Sigmoid colon (tissue), 7 donors: ENCODE measurements around the gene PSMB7. TPM values are rescaled to one million over a fixed set of nuclear protein-coding genes. Genes with fewer than 3 reads are reported as not detected.

Experiments
- DNase-seq: peaks from one replicate; pipeline ENCODE4 v3.0.0-alpha.2; 2019
- H3K27ac ChIP-seq, 4 donors: fragments of 200-600 bp; sonication (generic); one replicate each; pipeline ENCODE4 v1.5.1; 2016 to 2019; ENCODE audit warnings: mild to moderate bottlenecking in 1 of 4
- H3K27me3 ChIP-seq, 3 donors: fragments of 200-600 bp; sonication (generic); one replicate each; pipeline ENCODE4 v1.5.1; 2019; ENCODE audit warnings: mild to moderate bottlenecking in 1 of 3
- H3K36me3 ChIP-seq, 4 donors: fragments of 200-600 bp; sonication (generic); one replicate each; pipeline ENCODE4 v1.5.1; 2016 to 2019
- H3K4me1 ChIP-seq, 4 donors: fragments of 200-600 bp; sonication (generic); one replicate each; pipeline ENCODE4 v1.5.1; 2017 to 2019
- H3K4me3 ChIP-seq, 4 donors: fragments of 200-600 bp; sonication (generic); one replicate each; pipeline ENCODE4 v1.5.1; 2017 to 2019; ENCODE audit warnings: mild to moderate bottlenecking in 2 of 4, moderate library complexity in 1 of 4
- H3K9me3 ChIP-seq, 4 donors: fragments of 200-600 bp in 3 of 4; sonication (generic) in 3 of 4; one replicate each; pipeline versions ENCODE4 v1.5.1 to v1.6.1; 2013 to 2019
- EP300 ChIP-seq, 4 donors: sonication (generic); formaldehyde crosslinking; IDR thresholded peaks; one replicate each; pipeline ENCODE4 v1.6.1; 2017; ENCODE audit warnings: antibody characterized with exemption in 4 of 4
- POLR2A ChIP-seq, 2 donors: fragments of 450-650 bp; IDR thresholded peaks; one replicate each; pipeline ENCODE4 v1.6.1; 2016; ENCODE audit warnings: antibody characterized with exemption in 2 of 2, mild to moderate bottlenecking in 2 of 2, moderate library complexity in 2 of 2
- POLR2AphosphoS5 ChIP-seq, 4 donors: sonication (generic); formaldehyde crosslinking; IDR thresholded peaks; one replicate each; pipeline ENCODE4 v1.6.1; 2017; ENCODE audit warnings: antibody characterized with exemption in 4 of 4
- WGBS, 2 donors: extraction: QIAGEN DNeasy Blood & Tissue Kit; methylation state at CpG; one replicate each; pipeline ENCODE4 v1.1.7; 2013; 5-methylcytosine and 5-hydroxymethylcytosine counted together
- intact Hi-C: fragments of 100-400 bp; cut with DNase I; formaldehyde crosslinking; loops from one replicate; pipeline ENCODE4 v1.15.1; 2023
- polyA plus RNA-seq, 3 donors: library from polyadenylated mRNA; stranded (reverse); fragments of 200-250 nt; gene quantifications; one replicate each; pipeline ENCODE4 v1.2.3, GENCODE V29; 2013
- total RNA-seq, 4 donors: library from RNA; depleted of rRNA; stranded (reverse); fragments of >200 nt; gene quantifications; one replicate each; pipeline ENCODE4 v1.1.0, GENCODE V29; 2016
- TF ChIP-seq, protein P1 (sequence below), 4 experiments: fragments of 450-650 bp in 3 of 4; fragments of 200-600 bp in 1 of 4; IDR thresholded peaks; one replicate each; pipeline ENCODE4 v1.5.1; 2016 to 2019; ENCODE audit warnings: antibody characterized with exemption in 4 of 4, mild to moderate bottlenecking in 3 of 4, moderate library complexity in 2 of 4
- donor health status: healthy with polysubstance abuse.
- donor health status: Bipolar disorder and iron deficiency.
- donor health status: healthy.

The PSMB7 gene
- total and polyA plus RNA-seq, 7 donors, result 136 to 179 (median 171) TPM

DNA sequence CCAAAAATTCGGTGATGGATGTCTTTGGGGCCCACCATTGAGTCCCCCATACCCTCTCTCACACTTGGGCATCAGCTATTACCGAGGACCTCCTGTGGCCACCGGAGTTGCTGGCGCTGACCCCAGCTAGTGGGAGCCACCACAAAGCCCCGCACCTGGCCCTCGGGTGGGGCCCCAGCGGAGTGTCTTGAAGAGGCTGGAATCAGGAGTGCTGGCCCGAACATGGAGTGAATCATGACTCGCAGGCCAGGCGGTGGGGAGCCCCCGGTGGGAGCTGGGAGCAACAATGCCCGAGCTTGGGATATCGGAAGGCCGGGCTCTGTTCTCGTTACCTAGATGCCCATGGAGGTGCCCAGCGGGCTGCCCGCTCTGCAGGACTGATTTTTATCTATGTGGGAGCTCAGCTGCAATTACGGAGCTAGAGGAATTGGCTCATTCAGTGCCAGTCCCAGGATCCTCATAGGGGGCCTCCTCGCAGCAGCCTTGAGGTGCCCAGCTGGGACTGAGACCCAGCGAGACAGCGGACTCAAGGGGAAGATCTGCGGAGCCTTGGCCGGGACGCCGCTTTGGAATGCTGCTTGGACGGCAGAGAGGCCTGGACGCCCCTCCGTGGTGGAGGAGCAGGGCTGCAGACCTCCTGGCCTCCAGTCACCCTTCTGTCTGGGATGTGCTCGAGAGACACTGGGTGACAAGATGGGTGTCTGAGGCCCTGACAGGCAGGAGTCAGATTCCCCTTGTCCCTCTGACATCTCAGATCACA, 70.8 kb downstream of the PSMB7 start:
- no peak overlapping the region for H3K27ac ChIP-seq
- TF ChIP-seq POLR2AphosphoS5 (IDR thresholded peaks at IDR 0.05) (no peak), EP300 (IDR thresholded peaks at IDR 0.05) (no peak), POLR2A (IDR thresholded peaks at IDR 0.05) (no peak)
- TF ChIP-seq, protein P1, sequence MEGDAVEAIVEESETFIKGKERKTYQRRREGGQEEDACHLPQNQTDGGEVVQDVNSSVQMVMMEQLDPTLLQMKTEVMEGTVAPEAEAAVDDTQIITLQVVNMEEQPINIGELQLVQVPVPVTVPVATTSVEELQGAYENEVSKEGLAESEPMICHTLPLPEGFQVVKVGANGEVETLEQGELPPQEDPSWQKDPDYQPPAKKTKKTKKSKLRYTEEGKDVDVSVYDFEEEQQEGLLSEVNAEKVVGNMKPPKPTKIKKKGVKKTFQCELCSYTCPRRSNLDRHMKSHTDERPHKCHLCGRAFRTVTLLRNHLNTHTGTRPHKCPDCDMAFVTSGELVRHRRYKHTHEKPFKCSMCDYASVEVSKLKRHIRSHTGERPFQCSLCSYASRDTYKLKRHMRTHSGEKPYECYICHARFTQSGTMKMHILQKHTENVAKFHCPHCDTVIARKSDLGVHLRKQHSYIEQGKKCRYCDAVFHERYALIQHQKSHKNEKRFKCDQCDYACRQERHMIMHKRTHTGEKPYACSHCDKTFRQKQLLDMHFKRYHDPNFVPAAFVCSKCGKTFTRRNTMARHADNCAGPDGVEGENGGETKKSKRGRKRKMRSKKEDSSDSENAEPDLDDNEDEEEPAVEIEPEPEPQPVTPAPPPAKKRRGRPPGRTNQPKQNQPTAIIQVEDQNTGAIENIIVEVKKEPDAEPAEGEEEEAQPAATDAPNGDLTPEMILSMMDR (IDR thresholded peaks at IDR 0.05), result no peak
- no peaks in the 10 kb centered on the region for H3K9me3 ChIP-seq
- peaks cover 0 to 22% (median 16%) of the 10 kb centered on the region in 4 donors for H3K4me1 ChIP-seq
- no peaks in the 10 kb centered on the region for H3K27me3 ChIP-seq
- no peak overlapping the region for H3K4me3 ChIP-seq
- no peak for DNase-seq
- WGBS, 2 donors, result 93 to 95% methylated on average over 29 of the region's 29 CpGs
- intact Hi-C loops, result no loop called here
- H3K36me3 ChIP-seq, result peaks cover 0 to 57% (median 31%) of the 10 kb centered on the region in 4 donors

- intact Hi-C loops, result no loop called here
- H3K4me1 ChIP-seq, result peaks cover 0 to 22% (median 16%) of the 10 kb centered on the region in 4 donors
- H3K27ac ChIP-seq, result peak overlapping the region; percentile 55 to 79 (median 65)
- H3K36me3 ChIP-seq, result peaks cover 0 to 50% (median 27%) of the 10 kb centered on the region in 4 donors
- DNase-seq, result no peak
- no peaks in the 10 kb centered on the region for H3K27me3 ChIP-seq
- WGBS, 2 donors, result 89 to 90% methylated on average over 23 of the region's 23 CpGs
- TF ChIP-seq EP300 (IDR thresholded peaks at IDR 0.05) (no peak), POLR2A (IDR thresholded peaks at IDR 0.05) (no peak), POLR2AphosphoS5 (IDR thresholded peaks at IDR 0.05) (no peak)
- TF ChIP-seq, protein P1 (IDR thresholded peaks at IDR 0.05), result no peak
- H3K4me3 ChIP-seq, result peak overlapping the region in 3 of 4 donors; percentile 26 to 28 (median 27)
- no peaks in the 10 kb centered on the region for H3K9me3 ChIP-seq
Measured at GRCh38 chr9:124343533-124344290, 71.5 kb downstream of the PSMB7 start.

DNA sequence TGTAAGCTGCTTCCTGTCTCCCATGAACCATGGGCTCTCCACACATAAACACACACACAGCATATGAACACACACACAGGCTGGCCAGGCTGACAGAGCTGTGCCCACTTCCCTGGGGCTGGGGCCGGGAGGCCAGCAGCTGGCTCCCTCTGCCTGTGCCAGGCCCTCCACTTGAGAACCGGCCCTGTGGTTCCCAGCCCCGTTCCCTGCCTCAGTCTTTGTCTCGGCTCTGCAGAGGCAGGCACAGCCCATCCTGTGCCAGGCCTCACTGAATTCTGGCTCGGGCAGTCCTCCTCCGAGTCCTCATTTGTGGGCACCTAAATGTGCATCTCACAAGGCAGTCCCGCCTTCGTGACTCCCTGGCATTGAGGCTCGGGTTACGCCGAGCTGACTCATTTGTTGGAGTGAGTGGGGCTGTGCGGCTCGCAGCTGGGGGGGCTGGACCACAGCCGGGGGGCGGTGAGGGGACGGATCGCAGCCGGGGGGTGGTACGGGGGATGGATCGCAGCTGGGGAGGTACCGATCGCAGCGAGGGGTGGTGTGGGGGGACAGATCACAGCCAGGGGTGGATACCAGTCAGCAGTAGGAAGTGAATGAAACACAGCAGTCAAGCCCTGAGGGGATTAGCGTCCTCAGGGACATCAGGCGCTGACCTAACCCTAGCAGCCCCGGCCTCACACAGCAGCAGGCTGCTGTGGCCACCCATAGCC, 72.3 kb downstream of the PSMB7 start:
- DNase-seq, result peak; percentile 89
- intact Hi-C loops, result no loop called here
- Histone ChIP-seq H3K36me3 (peaks cover 0 to 49% (median 20%) of the 10 kb centered on the region in 4 donors), H3K4me1 (peaks cover 0 to 22% (median 16%) of the 10 kb centered on the region in 4 donors), H3K27ac (peak overlapping the region; percentile 55 to 79 (median 65)), H3K9me3 (no peaks in the 10 kb centered on the region), H3K4me3 (peak overlapping the region in 3 of 4 donors; percentile 26 to 28 (median 27)), H3K27me3 (no peaks in the 10 kb centered on the region)
- peak in 2 of 4 donors; percentile 16 to 50 for TF ChIP-seq POLR2AphosphoS5 (IDR thresholded peaks at IDR 0.05)
- TF ChIP-seq EP300 (IDR thresholded peaks at IDR 0.05), result no peak
- 75 to 84% methylated on average over 26 of the region's 26 CpGs for WGBS, 2 donors

- Histone ChIP-seq H3K9me3 (no peaks in the 10 kb centered on the region), H3K36me3 (peaks cover 0 to 49% (median 16%) of the 10 kb centered on the region in 4 donors), H3K27me3 (no peaks in the 10 kb centered on the region), H3K4me1 (peaks cover 0 to 22% (median 16%) of the 10 kb centered on the region in 4 donors), H3K27ac (peak overlapping the region; percentile 55 to 79 (median 65)), H3K4me3 (no peak overlapping the region)
- 85 to 90% methylated on average over 11 of the region's 11 CpGs for WGBS, 2 donors
- no peak for DNase-seq
- TF ChIP-seq, protein P1 (IDR thresholded peaks at IDR 0.05), result no peak
- TF ChIP-seq POLR2AphosphoS5 (IDR thresholded peaks at IDR 0.05) (no peak), POLR2A (IDR thresholded peaks at IDR 0.05) (no peak), EP300 (IDR thresholded peaks at IDR 0.05) (no peak)
- intact Hi-C loops, result no loop called here
Measured at GRCh38 chr9:124342402-124342775, 72.9 kb downstream of the PSMB7 start.
